ENCODE measurements around the gene SLC5A10. TPM values are rescaled to one million over a fixed set of nuclear protein-coding genes. Genes with fewer than 3 reads are reported as not detected.

Gene SLC5A10
- total RNA-seq, 4 donors from 2014 or later = not detected

DNA sequence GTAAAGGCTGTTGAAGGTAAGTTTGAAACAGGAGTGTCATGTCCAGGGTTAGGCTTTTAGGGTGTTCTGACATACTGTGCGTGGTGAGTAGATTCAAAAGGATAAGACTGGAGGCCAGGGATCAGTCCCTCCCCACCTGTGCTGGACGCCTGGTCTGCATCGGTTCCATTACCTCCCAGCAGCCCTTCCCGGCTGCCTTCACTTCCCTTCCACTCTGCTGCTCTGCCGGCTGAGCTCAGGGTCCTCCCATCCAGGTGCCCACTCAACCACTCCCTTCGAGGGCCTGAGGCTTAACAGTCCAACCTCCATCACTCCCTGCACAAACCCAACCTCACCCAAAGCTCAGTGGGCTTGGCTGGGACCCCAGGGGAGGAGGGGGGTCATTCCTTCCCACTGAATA is 4.1 kb upstream of the SLC5A10 start:
- no peak for DNase-seq
- Histone ChIP-seq H3K4me3 (no peak overlapping the region), H3K4me1 (no peaks in the 10 kb centered on the region), H3K9me3 (no peaks in the 10 kb centered on the region), H3K27me3 (no peaks in the 10 kb centered on the region), H3K27ac (no peak overlapping the region), H3K36me3 (no peaks in the 10 kb centered on the region)
- intact Hi-C loops (cut with DNase I; ENCODE audit: low total_unique reads) = no loop called here
- TF ChIP-seq, protein P1, sequence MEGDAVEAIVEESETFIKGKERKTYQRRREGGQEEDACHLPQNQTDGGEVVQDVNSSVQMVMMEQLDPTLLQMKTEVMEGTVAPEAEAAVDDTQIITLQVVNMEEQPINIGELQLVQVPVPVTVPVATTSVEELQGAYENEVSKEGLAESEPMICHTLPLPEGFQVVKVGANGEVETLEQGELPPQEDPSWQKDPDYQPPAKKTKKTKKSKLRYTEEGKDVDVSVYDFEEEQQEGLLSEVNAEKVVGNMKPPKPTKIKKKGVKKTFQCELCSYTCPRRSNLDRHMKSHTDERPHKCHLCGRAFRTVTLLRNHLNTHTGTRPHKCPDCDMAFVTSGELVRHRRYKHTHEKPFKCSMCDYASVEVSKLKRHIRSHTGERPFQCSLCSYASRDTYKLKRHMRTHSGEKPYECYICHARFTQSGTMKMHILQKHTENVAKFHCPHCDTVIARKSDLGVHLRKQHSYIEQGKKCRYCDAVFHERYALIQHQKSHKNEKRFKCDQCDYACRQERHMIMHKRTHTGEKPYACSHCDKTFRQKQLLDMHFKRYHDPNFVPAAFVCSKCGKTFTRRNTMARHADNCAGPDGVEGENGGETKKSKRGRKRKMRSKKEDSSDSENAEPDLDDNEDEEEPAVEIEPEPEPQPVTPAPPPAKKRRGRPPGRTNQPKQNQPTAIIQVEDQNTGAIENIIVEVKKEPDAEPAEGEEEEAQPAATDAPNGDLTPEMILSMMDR (IDR thresholded peaks at IDR 0.05) = no peak
- no peak for TF ChIP-seq POLR2A (IDR thresholded peaks at IDR 0.05)

DNA sequence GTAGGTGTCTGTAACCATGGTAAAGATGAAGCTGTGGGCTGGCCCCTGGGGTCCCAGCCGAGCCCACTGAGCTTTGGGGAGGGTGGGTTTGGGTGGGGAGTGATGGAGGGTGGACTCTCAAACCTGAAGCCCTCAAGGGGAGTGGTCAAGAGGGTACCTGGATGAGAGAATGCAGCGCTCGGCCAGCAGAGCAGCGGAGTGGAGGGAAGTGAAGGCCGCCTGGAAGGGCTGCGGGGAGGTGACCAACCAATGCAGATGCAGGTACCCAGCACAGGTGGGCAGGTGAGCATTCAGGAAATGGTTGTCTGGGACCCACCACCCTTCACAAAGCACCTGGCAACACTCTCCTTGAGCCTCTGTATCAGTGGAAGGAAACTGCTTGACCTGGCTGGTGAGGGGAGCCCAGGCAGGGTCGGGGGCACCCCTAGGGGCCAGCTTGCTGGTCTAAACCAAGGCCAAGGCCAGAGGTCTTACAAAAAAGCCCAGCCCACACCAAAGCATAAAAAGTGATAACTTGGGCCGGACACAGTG is 3.4 kb upstream of the SLC5A10 start:
- H3K4me3 ChIP-seq = no peak overlapping the region
- DNase-seq = no peak
- H3K27ac ChIP-seq = no peak overlapping the region
- intact Hi-C loops (cut with DNase I; ENCODE audit: low total_unique reads) = no loop called here
- H3K27me3 ChIP-seq = no peaks in the 10 kb centered on the region
- H3K4me1 ChIP-seq = no peaks in the 10 kb centered on the region
- H3K36me3 ChIP-seq = no peaks in the 10 kb centered on the region
- no peaks in the 10 kb centered on the region for H3K9me3 ChIP-seq
- TF ChIP-seq POLR2A (IDR thresholded peaks at IDR 0.05) = no peak
- TF ChIP-seq, protein P1 (IDR thresholded peaks at IDR 0.05) = no peak

GRCh38 chr17:18949566-18949965 is 2.4 kb upstream of the SLC5A10 start:
- Histone ChIP-seq H3K36me3 (no peaks in the 10 kb centered on the region), H3K4me3 (no peak overlapping the region), H3K27me3 (no peaks in the 10 kb centered on the region), H3K4me1 (no peaks in the 10 kb centered on the region), H3K27ac (no peak overlapping the region), H3K9me3 (no peaks in the 10 kb centered on the region)
- no peak for DNase-seq
- intact Hi-C loops (cut with DNase I; ENCODE audit: low total_unique reads) = no loop called here
- no peak for TF ChIP-seq POLR2A (IDR thresholded peaks at IDR 0.05)
- TF ChIP-seq, protein P1 (IDR thresholded peaks at IDR 0.05) = no peak

DNA sequence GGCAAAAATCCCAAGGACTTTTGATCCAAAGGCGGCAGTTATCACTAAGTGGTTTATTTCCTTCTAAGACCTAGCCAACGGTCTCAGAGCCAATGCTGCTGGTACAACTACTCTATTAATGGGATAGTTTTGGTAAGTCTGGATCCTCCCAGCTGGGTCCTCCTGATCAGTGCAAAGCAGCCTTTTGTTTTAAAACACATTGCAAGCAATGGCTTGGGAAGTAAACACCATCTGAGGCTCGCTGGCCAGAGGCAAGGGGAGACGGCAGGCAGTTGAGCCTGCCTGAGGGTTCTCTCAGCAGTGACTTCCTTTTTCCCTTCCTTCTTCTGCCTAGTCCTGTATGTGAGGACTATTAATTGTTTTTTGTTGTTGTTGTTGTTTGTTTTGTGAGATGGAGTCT is 1.6 kb upstream of the SLC5A10 start:
- no peaks in the 10 kb centered on the region for H3K27me3 ChIP-seq
- TF ChIP-seq POLR2A (IDR thresholded peaks at IDR 0.05) = no peak
- TF ChIP-seq, protein P1 (IDR thresholded peaks at IDR 0.05) = no peak
- no peaks in the 10 kb centered on the region for H3K36me3 ChIP-seq
- H3K4me1 ChIP-seq = no peaks in the 10 kb centered on the region
- H3K27ac ChIP-seq = no peak overlapping the region
- intact Hi-C loops (cut with DNase I; ENCODE audit: low total_unique reads) = no loop called here
- no peak overlapping the region for H3K4me3 ChIP-seq
- DNase-seq = no peak
- H3K9me3 ChIP-seq = no peaks in the 10 kb centered on the region

- H3K9me3 ChIP-seq = no peaks in the 10 kb centered on the region
- TF ChIP-seq, protein P1 (IDR thresholded peaks at IDR 0.05) = no peak
- no peak for TF ChIP-seq POLR2A (IDR thresholded peaks at IDR 0.05)
- intact Hi-C loops (cut with DNase I; ENCODE audit: low total_unique reads) = no loop called here
- H3K27ac ChIP-seq = no peak overlapping the region
- no peak for DNase-seq
- no peaks in the 10 kb centered on the region for H3K36me3 ChIP-seq
- no peaks in the 10 kb centered on the region for H3K4me1 ChIP-seq
- H3K4me3 ChIP-seq = no peak overlapping the region
- H3K27me3 ChIP-seq = no peaks in the 10 kb centered on the region
Measured at GRCh38 chr17:18950944-18951905, 740 bp upstream of the SLC5A10 start.
